A549 (cell line): ENCODE data around the gene PRR35. TPM values are rescaled to one million over a fixed set of nuclear protein-coding genes. Genes with fewer than 3 reads are reported as not detected.

ENCODE experiments used
- ATAC-seq, 2 experiments: fragments of 200-7000 bp in 1 of 2; fragments of >200 bp in 1 of 2; cut with Nextera tagmentation in 1 of 2; cut with Tn5 transposase in 1 of 2; 3 replicates each; pipeline versions ENCODE4 v1.8.0 to v1.9.1; 2018 to 2020; ENCODE audit warnings: mild to moderate bottlenecking in 1 of 2, moderate library complexity in 1 of 2
- CTCF ChIA-PET: fragments of 300-600 bp; sonication (Branson Sonifier 250); formaldehyde crosslinking; extraction: SDS; loops from one replicate; lab custom pipeline; 2021; ENCODE audit warnings: antibody characterized with exemption, inconsistent platforms; lab: Yijun Ruan, JAX
- POLR2A ChIA-PET: fragments of 350-600 bp; formaldehyde crosslinking; extraction: SDS; loops from one replicate; lab custom pipeline; 2021; ENCODE audit warnings: antibody characterized with exemption, inconsistent platforms; lab: Yijun Ruan, JAX
- DNase-seq, 2 experiments: peaks; one replicate each; pipeline versions ENCODE4 v3.0.0 to v3.0.0-alpha.2; 2011 to 2016; ENCODE audit warnings: low read depth in 1 of 2, low spot score in 1 of 2
- FAIRE-seq: peaks from 2 replicates; lab custom pipeline; 2011; peaks lifted over from hg19 to GRCh38; lab: Jason Lieb, UNC
- H3K27ac ChIP-seq, 2 experiments: fragments of >200 bp; sonication (Bioruptor Twin); formaldehyde crosslinking; 3 replicates each; pipeline ENCODE4 v1.5.1; 2016 to 2017
- H3K4me1 ChIP-seq: fragments of >200 bp; sonication (Bioruptor Twin); formaldehyde crosslinking; 3 replicates; pipeline ENCODE4 v1.6.1; 2016
- H3K4me2 ChIP-seq: fragments of >200 bp; sonication (Bioruptor Twin); formaldehyde crosslinking; 3 replicates; pipeline ENCODE4 v1.6.1; 2016
- H3K4me3 ChIP-seq: fragments of >200 bp; sonication (Bioruptor Twin); formaldehyde crosslinking; 3 replicates; pipeline ENCODE4 v1.5.1; 2016
- H3K9me3 ChIP-seq: fragments of >200 bp; sonication (Bioruptor Twin); formaldehyde crosslinking; 3 replicates; pipeline ENCODE4 v1.6.1; 2016
- CBX2 ChIP-seq: fragments of 200-600 bp; sonication (generic); IDR thresholded peaks from 2 replicates; pipeline ENCODE4 v1.6.1; 2016; ENCODE audit warnings: low read depth, mild to moderate bottlenecking, borderline replicate concordance
- CBX8 ChIP-seq: fragments of 200-600 bp; sonication (generic); IDR thresholded peaks from 2 replicates; pipeline ENCODE4 v1.6.1; 2016
- EHMT2 ChIP-seq: fragments of 200-600 bp; sonication (generic); IDR thresholded peaks from 2 replicates; pipeline ENCODE4 v1.6.1; 2016; ENCODE audit warnings: antibody characterized with exemption, low read depth, mild to moderate bottlenecking, moderate library complexity
- FOSL2 ChIP-seq, 2 experiments: fragments of 450-650 bp in 1 of 2; fragments of >200 bp in 1 of 2; sonication (Bioruptor Twin) in 1 of 2; formaldehyde crosslinking; IDR thresholded peaks; 2 replicates each; pipeline versions ENCODE4 v1.5.0 to v1.6.1; 2016 to 2020; ENCODE audit warnings: mild to moderate bottlenecking in 1 of 2, moderate library complexity in 1 of 2
- GATA3 ChIP-seq: IDR thresholded peaks from 2 replicates; pipeline ENCODE4 v1.6.1; 2012; ENCODE audit warnings: borderline replicate concordance
- HDAC2 ChIP-seq: fragments of 200-600 bp; sonication (generic); IDR thresholded peaks from 2 replicates; pipeline ENCODE4 v1.6.1; 2016
- HEYL ChIP-seq: fragments of 250-450 bp; sonication (Bioruptor Pico); IDR thresholded peaks from 2 replicates; pipeline ENCODE4 v1.8.0; 2021; ENCODE audit warnings: mild to moderate bottlenecking, moderate library complexity
- HOXB13 ChIP-seq: fragments of 250-450 bp; sonication (Bioruptor Pico); IDR thresholded peaks from 2 replicates; pipeline ENCODE4 v1.5.0; 2020; ENCODE audit warnings: low read depth, mild to moderate bottlenecking, moderate library complexity
- HOXB5 ChIP-seq: fragments of 250-450 bp; sonication (Bioruptor Pico); IDR thresholded peaks from 2 replicates; pipeline ENCODE4 v1.5.0; 2020; ENCODE audit warnings: mild to moderate bottlenecking, moderate library complexity
- KDM5A ChIP-seq: fragments of 200-600 bp; sonication (generic); IDR thresholded peaks from 2 replicates; pipeline ENCODE4 v1.6.1; 2016; ENCODE audit warnings: antibody characterized with exemption, mild to moderate bottlenecking
- MAZ ChIP-seq: fragments of 150-350 bp; IDR thresholded peaks from 2 replicates; pipeline ENCODE4 v1.6.1; 2014; ENCODE audit warnings: antibody characterized with exemption, low read depth, low read length, borderline replicate concordance
- NFE2L2 ChIP-seq: fragments of 150-350 bp; conservative IDR thresholded peaks from 2 replicates; pipeline ENCODE4 v1.6.1; 2014; ENCODE audit warnings: low read length
- POLR2A ChIP-seq: IDR thresholded peaks from 2 replicates; pipeline ENCODE4 v1.6.1; 2012; ENCODE audit warnings: mild to moderate bottlenecking, low read length
- POLR2AphosphoS2 ChIP-seq: conservative IDR thresholded peaks from 2 replicates; pipeline ENCODE4 v1.6.1; 2012; ENCODE audit warnings: low read length, improper control_type of control experiment, inconsistent platforms
- RAD21 ChIP-seq, 2 experiments: fragments of >200 bp in 1 of 2; sonication (Bioruptor Twin) in 1 of 2; formaldehyde crosslinking in 1 of 2; IDR thresholded peaks in 1 of 2; conservative IDR thresholded peaks in 1 of 2; 2 replicates in 1 of 2; 3 replicates in 1 of 2; pipeline ENCODE4 v1.6.1; 2012 to 2018; ENCODE audit warnings: inconsistent platforms in 1 of 2
- RARB ChIP-seq: fragments of 250-450 bp; sonication (Bioruptor Pico); IDR thresholded peaks from 2 replicates; pipeline ENCODE4 v1.8.0; 2021; ENCODE audit warnings: mild to moderate bottlenecking, moderate library complexity
- RFX5 ChIP-seq: fragments of 450-650 bp; IDR thresholded peaks from 2 replicates; pipeline ENCODE4 v1.7.1; 2014; ENCODE audit warnings: antibody characterized with exemption, mild to moderate bottlenecking, moderate library complexity
- TFCP2L1 ChIP-seq: fragments of 250-450 bp; sonication (Bioruptor Pico); IDR thresholded peaks from 2 replicates; pipeline ENCODE4 v1.5.0; 2021; ENCODE audit warnings: mild to moderate bottlenecking
- ZNF302 ChIP-seq: fragments of 250-450 bp; sonication (Bioruptor Pico); IDR thresholded peaks from 2 replicates; pipeline ENCODE4 v1.9.0; 2021; ENCODE audit warnings: inconsistent platforms, mild to moderate bottlenecking, moderate library complexity
- WGBS: methylation state at CpG from one replicate; pipeline ENCODE4 v1.1.6; 2017; ENCODE audit errors: missing lambda C conversion rate; 5-methylcytosine and 5-hydroxymethylcytosine counted together
- polyA plus RNA-seq, 4 experiments: library from polyadenylated mRNA; depleted of rRNA in 3 of 4; stranded (reverse); fragments of >200 nt; fragmentation: RNase III in 1 of 4; extraction: RNeasy Plus Mini Kit Qiagen cat#74134 plus additional on column Dnase treatment in 1 of 4; gene quantifications; 2 replicates in 3 of 4; 3 replicates in 1 of 4; pipeline ENCODE4 v1.2.3, GENCODE V29; 2011 to 2017
- TF ChIP-seq, protein P1 (sequence below): fragments of 200-600 bp; sonication (generic); IDR thresholded peaks from 2 replicates; pipeline ENCODE4 v1.6.1; 2016; ENCODE audit warnings: antibody characterized with exemption, mild to moderate bottlenecking, moderate library complexity
- TF ChIP-seq, protein P2 (sequence below): IDR thresholded peaks from 2 replicates; pipeline ENCODE4 v1.6.1; 2012
- TF ChIP-seq, protein P3 (sequence below): fragments of 450-650 bp; IDR thresholded peaks from 2 replicates; pipeline ENCODE4 v1.6.1; 2014; ENCODE audit warnings: antibody characterized with exemption

The PRR35 gene
- polyA plus RNA-seq, 2 of the 4 experiments (the other 2 are of a cell fraction) = 0.04 TPM

DNA sequence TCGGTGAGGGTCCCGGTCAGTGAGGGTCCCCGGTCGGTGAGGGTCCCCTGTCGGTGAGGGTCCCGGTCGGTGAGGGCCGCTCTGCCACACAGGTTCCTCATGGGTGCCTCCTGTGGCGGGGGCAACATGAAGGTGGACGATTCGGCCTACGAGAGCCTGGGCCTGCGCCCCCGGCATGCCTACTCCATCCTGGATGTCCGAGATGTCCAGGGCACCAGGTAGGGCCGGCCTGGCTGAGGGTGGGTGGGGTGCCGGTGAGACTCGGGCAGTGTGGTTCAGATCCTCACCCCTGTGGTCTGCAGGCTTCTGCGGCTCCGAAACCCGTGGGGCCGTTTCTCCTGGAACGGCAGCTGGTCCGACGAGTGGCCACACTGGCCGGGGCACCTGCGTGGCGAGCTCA, 9.0 kb upstream of the PRR35 start:
- no peak for DNase-seq
- no peak overlapping the region for H3K27ac ChIP-seq
- WGBS = 93% methylated on average over 25 of the region's 28 CpGs
- H3K4me3 ChIP-seq = no peak overlapping the region
- H3K4me2 ChIP-seq = no peak overlapping the region
- 0 out of 3 replicates have a peak, but pooled peaks cover 2% of the 10 kb centered on the region for H3K4me1 ChIP-seq
- no peaks in the 10 kb centered on the region for H3K9me3 ChIP-seq
- POLR2A ChIA-PET = no interaction called here
- TF ChIP-seq POLR2A (no peak), RARB (CRISPR knock-in tag) (no peak), RFX5 (no peak), ZNF302 (no peak)
- no peak for FAIRE-seq
- CTCF ChIA-PET = interaction anchor here (1.6 kb wide), 1 partner anchor 12 kb away, joined by 4 read pairs; no protein-coding TSS in a partner anchor
- ATAC-seq = no peak

DNA sequence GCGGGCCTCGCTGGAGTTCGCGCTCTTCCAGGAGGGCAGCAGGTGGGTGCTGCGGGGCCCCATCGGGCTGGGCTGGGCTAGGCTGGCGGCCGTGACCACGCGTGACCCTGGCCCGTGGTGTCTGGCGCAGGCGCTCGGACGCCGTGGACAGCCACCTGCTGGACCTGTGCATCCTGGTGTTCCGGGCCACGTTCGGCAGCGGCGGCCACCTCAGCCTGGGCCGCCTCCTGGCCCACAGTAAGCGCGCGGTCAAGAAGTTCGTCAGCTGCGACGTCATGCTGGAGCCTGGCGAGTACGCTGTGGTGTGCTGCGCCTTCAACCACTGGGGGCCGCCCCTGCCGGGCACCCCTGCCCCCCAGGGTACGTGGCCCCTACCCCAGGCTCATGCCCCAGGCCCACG, 8.0 kb upstream of the PRR35 start:
- H3K4me1 ChIP-seq = 0 out of 3 replicates have a peak, but pooled peaks cover under 1% of the 10 kb centered on the region
- H3K27ac ChIP-seq = no peak overlapping the region
- ChIA-PET POLR2A (no interaction called here), CTCF (interaction anchor here (1.0 to 1.6 kb wide), 2 partner anchors 13 to 15 kb away, joined by 3 to 4 read pairs; no protein-coding TSS in a partner anchor)
- WGBS = 95% methylated on average over 22 of the region's 35 CpGs
- DNase-seq (no peak), ATAC-seq (no peak), FAIRE-seq (no peak)
- no peaks in the 10 kb centered on the region for H3K9me3 ChIP-seq
- no peak overlapping the region for H3K4me2 ChIP-seq
- TF ChIP-seq, protein P1, sequence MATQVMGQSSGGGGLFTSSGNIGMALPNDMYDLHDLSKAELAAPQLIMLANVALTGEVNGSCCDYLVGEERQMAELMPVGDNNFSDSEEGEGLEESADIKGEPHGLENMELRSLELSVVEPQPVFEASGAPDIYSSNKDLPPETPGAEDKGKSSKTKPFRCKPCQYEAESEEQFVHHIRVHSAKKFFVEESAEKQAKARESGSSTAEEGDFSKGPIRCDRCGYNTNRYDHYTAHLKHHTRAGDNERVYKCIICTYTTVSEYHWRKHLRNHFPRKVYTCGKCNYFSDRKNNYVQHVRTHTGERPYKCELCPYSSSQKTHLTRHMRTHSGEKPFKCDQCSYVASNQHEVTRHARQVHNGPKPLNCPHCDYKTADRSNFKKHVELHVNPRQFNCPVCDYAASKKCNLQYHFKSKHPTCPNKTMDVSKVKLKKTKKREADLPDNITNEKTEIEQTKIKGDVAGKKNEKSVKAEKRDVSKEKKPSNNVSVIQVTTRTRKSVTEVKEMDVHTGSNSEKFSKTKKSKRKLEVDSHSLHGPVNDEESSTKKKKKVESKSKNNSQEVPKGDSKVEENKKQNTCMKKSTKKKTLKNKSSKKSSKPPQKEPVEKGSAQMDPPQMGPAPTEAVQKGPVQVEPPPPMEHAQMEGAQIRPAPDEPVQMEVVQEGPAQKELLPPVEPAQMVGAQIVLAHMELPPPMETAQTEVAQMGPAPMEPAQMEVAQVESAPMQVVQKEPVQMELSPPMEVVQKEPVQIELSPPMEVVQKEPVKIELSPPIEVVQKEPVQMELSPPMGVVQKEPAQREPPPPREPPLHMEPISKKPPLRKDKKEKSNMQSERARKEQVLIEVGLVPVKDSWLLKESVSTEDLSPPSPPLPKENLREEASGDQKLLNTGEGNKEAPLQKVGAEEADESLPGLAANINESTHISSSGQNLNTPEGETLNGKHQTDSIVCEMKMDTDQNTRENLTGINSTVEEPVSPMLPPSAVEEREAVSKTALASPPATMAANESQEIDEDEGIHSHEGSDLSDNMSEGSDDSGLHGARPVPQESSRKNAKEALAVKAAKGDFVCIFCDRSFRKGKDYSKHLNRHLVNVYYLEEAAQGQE = no peak
- TF ChIP-seq HEYL = no peak
- TF ChIP-seq CBX2 = no peak
- TF ChIP-seq, protein P2, sequence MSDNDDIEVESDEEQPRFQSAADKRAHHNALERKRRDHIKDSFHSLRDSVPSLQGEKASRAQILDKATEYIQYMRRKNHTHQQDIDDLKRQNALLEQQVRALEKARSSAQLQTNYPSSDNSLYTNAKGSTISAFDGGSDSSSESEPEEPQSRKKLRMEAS = no peak
- no peak for TF ChIP-seq TFCP2L1 (CRISPR knock-in tag)
- TF ChIP-seq ZNF302 = no peak
- TF ChIP-seq NFE2L2 = no peak
- TF ChIP-seq HOXB5 = no peak
- no peak for TF ChIP-seq RFX5
- no peak overlapping the region for H3K4me3 ChIP-seq

DNA sequence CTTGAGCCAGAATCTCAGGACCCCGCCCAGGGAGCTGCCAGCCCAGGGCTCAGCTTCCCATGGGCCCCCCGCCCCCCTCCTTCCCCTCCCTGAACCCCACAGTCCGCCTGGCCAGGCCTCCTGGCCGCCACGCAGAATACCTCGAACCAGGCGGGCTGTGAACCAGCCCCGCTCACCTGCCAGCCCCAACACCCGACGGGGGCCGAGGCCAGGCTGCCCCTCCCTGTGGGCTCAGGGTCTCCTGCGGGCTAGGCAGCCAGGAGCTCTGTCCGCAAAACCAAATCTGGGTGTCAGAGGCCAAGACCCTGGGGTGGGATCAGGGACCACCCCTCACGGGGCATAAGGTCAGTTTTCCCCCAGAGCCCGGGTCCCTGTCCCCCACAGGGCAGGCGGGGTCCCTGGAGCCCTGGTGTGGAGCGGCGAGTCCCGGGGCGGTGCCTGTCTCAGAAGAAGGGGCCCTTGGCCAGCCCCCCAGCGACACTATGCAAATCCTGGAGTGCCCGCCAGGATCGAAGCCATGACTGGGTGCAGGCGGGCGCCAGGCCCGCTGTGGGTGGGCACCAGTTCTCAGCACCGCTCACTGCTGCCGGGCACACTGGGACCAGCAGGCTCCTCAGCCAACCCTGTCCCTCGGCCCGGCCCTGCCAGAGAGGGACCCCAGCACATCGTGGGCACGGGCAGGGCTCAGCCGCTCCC, 6.4 kb upstream of the PRR35 start:
- CTCF ChIA-PET = interaction anchor here (1.0 to 1.4 kb wide), 2 partner anchors 25 to 114 kb away, joined by 3 to 4 read pairs; no protein-coding TSS in a partner anchor
- FAIRE-seq (no peak), DNase-seq (no peak)

DNA sequence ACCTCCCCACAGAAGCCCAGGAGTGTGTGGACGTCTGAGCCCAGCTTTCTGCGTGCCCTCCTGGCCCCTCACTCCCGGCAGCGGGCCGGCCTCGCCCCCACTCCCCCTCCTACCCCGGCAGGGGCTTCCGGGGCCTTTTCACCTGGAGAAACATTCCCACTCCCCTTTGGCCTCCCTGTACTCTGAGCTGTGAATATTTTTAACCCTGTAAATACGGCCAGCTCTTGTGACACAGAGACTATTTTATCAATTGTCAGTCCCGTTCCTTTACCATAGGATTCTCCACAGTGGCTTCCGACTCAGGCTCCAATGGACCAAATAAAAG, 5.9 kb upstream of the PRR35 start:
- Histone ChIP-seq H3K4me1 (no peaks in the 10 kb centered on the region), H3K4me3 (no peak overlapping the region), H3K9me3 (no peaks in the 10 kb centered on the region), H3K4me2 (no peak overlapping the region), H3K27ac (no peak overlapping the region)
- POLR2A ChIA-PET = no interaction called here
- FAIRE-seq = no peak
- CTCF ChIA-PET = interaction anchor here (1.0 to 1.4 kb wide), 2 partner anchors 24 to 113 kb away, joined by 3 to 4 read pairs; no protein-coding TSS in a partner anchor
- WGBS = 90% methylated on average over 11 of the region's 11 CpGs
- TF ChIP-seq, protein P3, sequence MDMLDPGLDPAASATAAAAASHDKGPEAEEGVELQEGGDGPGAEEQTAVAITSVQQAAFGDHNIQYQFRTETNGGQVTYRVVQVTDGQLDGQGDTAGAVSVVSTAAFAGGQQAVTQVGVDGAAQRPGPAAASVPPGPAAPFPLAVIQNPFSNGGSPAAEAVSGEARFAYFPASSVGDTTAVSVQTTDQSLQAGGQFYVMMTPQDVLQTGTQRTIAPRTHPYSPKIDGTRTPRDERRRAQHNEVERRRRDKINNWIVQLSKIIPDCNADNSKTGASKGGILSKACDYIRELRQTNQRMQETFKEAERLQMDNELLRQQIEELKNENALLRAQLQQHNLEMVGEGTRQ = no peak
- TF ChIP-seq EHMT2 (no peak), HDAC2 (no peak), FOSL2 (IDR thresholded peaks at IDR 0.05) (no peak), FOSL2 (CRISPR knock-in tag; IDR thresholded peaks at IDR 0.05) (no peak), GATA3 (no peak), KDM5A (no peak), POLR2AphosphoS2 (no peak), NFE2L2 (no peak), HOXB13 (no peak), CBX8 (no peak), RAD21 (conservative IDR thresholded peaks at IDR 0.05 in 1 of 2, IDR thresholded peaks at IDR 0.05 in 1 of 2) (no peak)
- TF ChIP-seq, protein P2 = no peak
- no peak for DNase-seq
- ATAC-seq = no peak

More for the DNA sequence above, 6.4 kb upstream of the PRR35 start:
- no peak overlapping the region for H3K4me2 ChIP-seq
- H3K4me1 ChIP-seq = no peaks in the 10 kb centered on the region
- ATAC-seq = no peak; a peak in 1 of 6 replicates
- no peak overlapping the region for H3K4me3 ChIP-seq
- H3K27ac ChIP-seq = no peak overlapping the region
- no peaks in the 10 kb centered on the region for H3K9me3 ChIP-seq
- WGBS = 90% methylated on average over 8 of the region's 33 CpGs
- TF ChIP-seq HOXB5 = no peak
- no peak for TF ChIP-seq KDM5A
- no peak for TF ChIP-seq MAZ
- no peak for TF ChIP-seq RAD21 (conservative IDR thresholded peaks at IDR 0.05 in 1 of 2, IDR thresholded peaks at IDR 0.05 in 1 of 2)
- POLR2A ChIA-PET = no interaction called here
